Peyer's patch (tissue), 4 donors: ENCODE results near the gene ZNF823. TPM values are rescaled to one million over a fixed set of nuclear protein-coding genes. Genes with fewer than 3 reads are reported as not detected.
"Not testable (repeated sequence)": the region's sequence is repeated elsewhere in the genome, so short reads cannot be mapped to it uniquely, and the experiment has no call there.

Experiments used
- DNase-seq, 3 donors: peaks; one replicate each; pipeline ENCODE4 v3.0.0-alpha.2; 2017 to 2019
- H3K27ac ChIP-seq, 4 donors: fragments of 200-600 bp; sonication (generic); one replicate each; pipeline ENCODE4 v1.5.1; 2016 to 2019
- H3K27me3 ChIP-seq, 2 donors: fragments of 200-600 bp; sonication (generic); one replicate each; pipeline ENCODE4 v1.5.1; 2019
- H3K36me3 ChIP-seq, 3 donors: fragments of 200-600 bp; sonication (generic); one replicate each; pipeline ENCODE4 v1.5.1; 2016 to 2019
- H3K4me1 ChIP-seq, 4 donors: fragments of 200-600 bp; sonication (generic); one replicate each; pipeline ENCODE4 v1.5.1; 2016 to 2019
- H3K4me3 ChIP-seq, 4 donors: fragments of 200-600 bp; sonication (generic); 1 replicate in 3 of 4; 2 replicates in 1 of 4; pipeline ENCODE4 v1.5.1; 2016 to 2019; ENCODE audit warnings: mild to moderate bottlenecking in 1 of 4
- H3K9me3 ChIP-seq, 4 donors: fragments of 200-600 bp; sonication (generic); one replicate each; pipeline ENCODE4 v1.5.1; 2016 to 2019; ENCODE audit warnings: mild to moderate bottlenecking in 1 of 4
- CTCF ChIP-seq, 6 experiments: fragments of 450-650 bp in 4 of 6; fragments of 200-600 bp in 2 of 6; sonication (generic) in 1 of 6; IDR thresholded peaks; one replicate each; pipeline ENCODE4 v1.5.1; 2017 to 2019; ENCODE audit warnings: antibody characterized with exemption in 6 of 6, mild to moderate bottlenecking in 3 of 6, moderate library complexity in 1 of 6
- POLR2A ChIP-seq, 2 donors: fragments of 450-650 bp; IDR thresholded peaks; one replicate each; pipeline ENCODE4 v1.5.1; 2017; ENCODE audit warnings: antibody characterized with exemption in 2 of 2, mild to moderate bottlenecking in 2 of 2, moderate library complexity in 2 of 2
- total RNA-seq, 4 donors: library from RNA; depleted of rRNA; stranded (reverse); fragments of >200 nt; gene quantifications; one replicate each; pipeline ENCODE4 v1.1.0, GENCODE V29; 2016

ZNF823 gene
- total RNA-seq, 4 donors from 2014 or later = 5.0 to 14.4 (median 13.1) TPM

- Histone ChIP-seq H3K9me3 (peaks cover 0 to 84% (median 23%) of the 10 kb centered on the region in 4 donors), H3K36me3 (peaks cover 0 to 60% (median 15%) of the 10 kb centered on the region in 3 donors), H3K27ac (no peak overlapping the region), H3K27me3 (no peaks in the 10 kb centered on the region), H3K4me3 (no peak overlapping the region), H3K4me1 (no peaks in the 10 kb centered on the region)
- DNase-seq = no peak
- TF ChIP-seq POLR2A (IDR thresholded peaks at IDR 0.05) (no peak), CTCF (IDR thresholded peaks at IDR 0.05) (no peak)
Observed at GRCh38 chr19:11780431-11781020, 41.8 kb upstream of the ZNF823 start.

- not testable (repeated sequence) for H3K4me3 ChIP-seq, H3K27me3 ChIP-seq, H3K27ac ChIP-seq, H3K4me1 ChIP-seq, DNase-seq
- H3K36me3 ChIP-seq = peaks cover 0 to 51% (median 12%) of the 10 kb centered on the region in 3 donors
- peaks cover 0 to 62% (median 20%) of the 10 kb centered on the region in 4 donors for H3K9me3 ChIP-seq
Observed at GRCh38 chr19:11776669-11777068, 37.9 kb upstream of the ZNF823 start.

GRCh38 chr19:11771520-11771919, 32.8 kb upstream of the ZNF823 start:
- not testable (repeated sequence) for H3K27me3 ChIP-seq
- peaks cover 0 to 15% (median 6%) of the 10 kb centered on the region in 4 donors for H3K9me3 ChIP-seq

GRCh38 chr19:11769995-11770394, 31.2 kb upstream of the ZNF823 start:
- no peak overlapping the region for H3K4me3 ChIP-seq
- H3K9me3 ChIP-seq = peaks cover 0 to 12% (median 4%) of the 10 kb centered on the region in 4 donors
- H3K36me3 ChIP-seq = no peaks in the 10 kb centered on the region
- no peak overlapping the region for H3K27ac ChIP-seq
- DNase-seq = no peak
- H3K27me3 ChIP-seq = no peaks in the 10 kb centered on the region
- no peak for TF ChIP-seq POLR2A (IDR thresholded peaks at IDR 0.05)
- TF ChIP-seq CTCF (IDR thresholded peaks at IDR 0.05) = no peak
- peaks cover 0 to 14% (median 6%) of the 10 kb centered on the region in 4 donors for H3K4me1 ChIP-seq

More at GRCh38 chr19:11771520-11771919, 32.8 kb upstream of the ZNF823 start:
- not testable (repeated sequence) for H3K4me1 ChIP-seq, H3K27ac ChIP-seq, H3K4me3 ChIP-seq, DNase-seq, H3K36me3 ChIP-seq

- peaks cover 0 to 14% (median 6%) of the 10 kb centered on the region in 4 donors for H3K4me1 ChIP-seq
- H3K9me3 ChIP-seq = peaks cover 0 to 10% (median 3%) of the 10 kb centered on the region in 4 donors
- peak; percentile 28 to 83 (median 81) for DNase-seq
- H3K36me3 ChIP-seq = no peaks in the 10 kb centered on the region
- H3K27ac ChIP-seq = peak overlapping the region; percentile 90 to 98 (median 92)
- no peaks in the 10 kb centered on the region for H3K27me3 ChIP-seq
- H3K4me3 ChIP-seq = peak overlapping the region; percentile 83 to 93 (median 86)
- TF ChIP-seq POLR2A (IDR thresholded peaks at IDR 0.05) = peak; percentile 28 to 44
- TF ChIP-seq CTCF (IDR thresholded peaks at IDR 0.05) = no peak
Observed at GRCh38 chr19:11767633-11768133, 28.9 kb upstream of the ZNF823 start.

GRCh38 chr19:11766597-11767591, 28.1 kb upstream of the ZNF823 start, which contains the start of gene ZNF441:
ZNF441 (plus strand) TSS chr19:11767000; CDS start chr19:11767194, 194 bp downstream.
- peak; percentile 99 for DNase-seq
- Histone ChIP-seq H3K36me3 (no peaks in the 10 kb centered on the region), H3K27ac (peak within 1 kb of the TSS; percentile 90 to 98 (median 92)), H3K4me3 (peak within 1 kb of the TSS; percentile 83 to 93 (median 86)), H3K9me3 (peaks cover 0 to 5% (median 0%) of the 10 kb centered on the region in 4 donors), H3K4me1 (peaks cover 0 to 14% (median 6%) of the 10 kb centered on the region in 4 donors), H3K27me3 (no peaks in the 10 kb centered on the region)
- TF ChIP-seq POLR2A (IDR thresholded peaks at IDR 0.05) (peak; percentile 77 to 84), CTCF (IDR thresholded peaks at IDR 0.05) (peak in 2 of 6 experiments; percentile 3 to 7)
